ENCODE measurements around the gene GAB1.

DNA sequence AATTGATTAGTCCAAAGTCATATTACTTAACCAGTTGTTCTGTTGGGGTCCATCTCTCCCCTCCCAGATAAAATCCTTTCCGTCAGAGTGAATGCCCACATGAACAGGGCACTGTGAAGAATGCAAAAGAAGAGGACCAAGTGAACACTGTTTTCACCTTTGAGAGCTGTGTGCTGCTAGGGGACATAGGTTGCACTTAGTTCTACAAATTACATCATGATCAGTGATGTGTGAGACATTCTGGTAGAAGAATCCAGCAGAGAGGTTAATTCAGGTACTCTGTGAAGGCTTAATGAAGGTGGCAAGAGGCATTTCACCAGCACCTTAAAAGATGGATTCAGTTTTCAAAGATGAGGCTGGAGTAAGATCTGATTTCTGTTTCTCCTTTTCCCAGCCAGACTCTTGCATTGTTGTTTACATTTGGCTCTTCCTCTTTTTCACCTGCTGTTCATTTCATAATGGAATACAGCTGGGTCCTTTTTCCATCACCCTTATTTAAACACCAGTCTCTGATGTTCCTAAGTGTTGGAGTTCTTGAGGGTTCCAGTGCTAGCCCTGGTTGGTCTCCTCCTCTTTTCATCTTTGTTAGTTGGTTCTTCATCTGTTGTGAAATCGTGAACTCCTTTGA lies 10.9 kb downstream of the GAB1 start:
- no peak for TF ChIP-seq EP300 (IDR thresholded peaks at IDR 0.05)
- no peak for TF ChIP-seq CTCF (IDR thresholded peaks at IDR 0.05)
- no peak for TF ChIP-seq POLR2A (IDR thresholded peaks at IDR 0.05)

Measured in upper lobe of left lung (tissue), 4 donors.